ENCODE measurements around the gene MAPKBP1.

DNA sequence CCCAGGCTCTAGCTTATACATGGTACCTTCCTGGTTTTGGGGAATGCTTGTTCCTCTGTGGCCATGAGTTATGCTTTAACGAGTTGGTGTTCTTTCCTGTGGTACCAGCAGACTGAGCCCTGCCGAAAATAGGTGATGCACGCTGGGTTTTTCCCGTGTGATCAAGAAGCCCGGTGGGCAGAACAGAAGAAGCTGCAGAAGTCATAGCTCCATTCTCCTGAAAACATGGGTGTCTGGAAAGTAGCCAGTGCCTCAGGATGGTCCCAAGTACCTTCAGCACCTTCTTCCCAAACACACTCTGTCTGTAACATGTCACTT, 25.2 kb downstream of the MAPKBP1 start:
- TF ChIP-seq, protein P1, sequence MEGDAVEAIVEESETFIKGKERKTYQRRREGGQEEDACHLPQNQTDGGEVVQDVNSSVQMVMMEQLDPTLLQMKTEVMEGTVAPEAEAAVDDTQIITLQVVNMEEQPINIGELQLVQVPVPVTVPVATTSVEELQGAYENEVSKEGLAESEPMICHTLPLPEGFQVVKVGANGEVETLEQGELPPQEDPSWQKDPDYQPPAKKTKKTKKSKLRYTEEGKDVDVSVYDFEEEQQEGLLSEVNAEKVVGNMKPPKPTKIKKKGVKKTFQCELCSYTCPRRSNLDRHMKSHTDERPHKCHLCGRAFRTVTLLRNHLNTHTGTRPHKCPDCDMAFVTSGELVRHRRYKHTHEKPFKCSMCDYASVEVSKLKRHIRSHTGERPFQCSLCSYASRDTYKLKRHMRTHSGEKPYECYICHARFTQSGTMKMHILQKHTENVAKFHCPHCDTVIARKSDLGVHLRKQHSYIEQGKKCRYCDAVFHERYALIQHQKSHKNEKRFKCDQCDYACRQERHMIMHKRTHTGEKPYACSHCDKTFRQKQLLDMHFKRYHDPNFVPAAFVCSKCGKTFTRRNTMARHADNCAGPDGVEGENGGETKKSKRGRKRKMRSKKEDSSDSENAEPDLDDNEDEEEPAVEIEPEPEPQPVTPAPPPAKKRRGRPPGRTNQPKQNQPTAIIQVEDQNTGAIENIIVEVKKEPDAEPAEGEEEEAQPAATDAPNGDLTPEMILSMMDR (IDR thresholded peaks at IDR 0.05), result no peak
- no peak for TF ChIP-seq EP300 (IDR thresholded peaks at IDR 0.05)
